Epithelial cell of proximal tubule (primary cell): Measurements from ENCODE around the gene TEDC1. TPM values are rescaled to one million over a fixed set of nuclear protein-coding genes. Genes with fewer than 3 reads are reported as not detected.
A peak's percentile ranks its signal among the peaks of the same experiment; 100 is the strongest.

ENCODE experiments used
- DNase-seq: peaks from one replicate; pipeline ENCODE4 v3.0.0-alpha.2; 2011; ENCODE audit warnings: low read depth
- H3K4me3 ChIP-seq: 2 replicates; pipeline ENCODE4 v1.5.1; 2011; ENCODE audit warnings: low read depth, mild to moderate bottlenecking, low read length
- CTCF ChIP-seq: conservative IDR thresholded peaks from 2 replicates; pipeline ENCODE4 v1.5.1; 2012; ENCODE audit warnings: low read depth, mild to moderate bottlenecking, low read length
- total RNA-seq: library from RNA; depleted of rRNA; stranded (reverse); fragments of >200 nt; gene quantifications from 2 replicates; pipeline ENCODE4 v1.2.3, GENCODE V29; 2015

Gene TEDC1
- total RNA-seq, 1 donor from 2014 or later: 30.5 TPM

GRCh38 chr14:105533811-105534498 is 42.9 kb downstream of the TEDC1 start:
- no peak for TF ChIP-seq CTCF
- no peak for DNase-seq
- H3K4me3 ChIP-seq: no peak overlapping the region

- DNase-seq: no peak
- no peak for TF ChIP-seq CTCF
- H3K4me3 ChIP-seq: no peak overlapping the region
These were observed 43.5 kb downstream of the TEDC1 start for GRCh38 chr14:105534586-105534985.

GRCh38 chr14:105536051-105536450 is 45.0 kb downstream of the TEDC1 start:
- no peak for TF ChIP-seq CTCF
- no peak overlapping the region for H3K4me3 ChIP-seq
- DNase-seq: no peak

- H3K4me3 ChIP-seq: no peak overlapping the region
- DNase-seq: no peak
- TF ChIP-seq CTCF: no peak
These were observed 45.9 kb downstream of the TEDC1 start for GRCh38 chr14:105536691-105537579.

GRCh38 chr14:105537580-105538474 is 46.8 kb downstream of the TEDC1 start:
- no peak overlapping the region for H3K4me3 ChIP-seq
- peak; percentile 78 for TF ChIP-seq CTCF
- no peak for DNase-seq

- TF ChIP-seq CTCF: no peak
- no peak overlapping the region for H3K4me3 ChIP-seq
- DNase-seq: no peak
These were observed 47.5 kb downstream of the TEDC1 start for GRCh38 chr14:105538481-105539049.
